ENCODE data around the gene CLEC4E. TPM values are rescaled to one million over a fixed set of nuclear protein-coding genes. Genes with fewer than 3 reads are reported as not detected.
"Not testable (repeated sequence)": the region's sequence is repeated elsewhere in the genome, so short reads cannot be mapped to it uniquely, and the experiment has no call there.

The CLEC4E gene
- total RNA-seq (2021) (not detected in 2 replicates), Bru-seq, nascent RNA (not detected), BruChase-seq, experiment 1, labeled RNA remaining after a 2-hour chase (not detected), BruChase-seq, experiment 2, labeled RNA remaining after a 6-hour chase (not detected)
- long read RNA-seq: 0 reads

DNA sequence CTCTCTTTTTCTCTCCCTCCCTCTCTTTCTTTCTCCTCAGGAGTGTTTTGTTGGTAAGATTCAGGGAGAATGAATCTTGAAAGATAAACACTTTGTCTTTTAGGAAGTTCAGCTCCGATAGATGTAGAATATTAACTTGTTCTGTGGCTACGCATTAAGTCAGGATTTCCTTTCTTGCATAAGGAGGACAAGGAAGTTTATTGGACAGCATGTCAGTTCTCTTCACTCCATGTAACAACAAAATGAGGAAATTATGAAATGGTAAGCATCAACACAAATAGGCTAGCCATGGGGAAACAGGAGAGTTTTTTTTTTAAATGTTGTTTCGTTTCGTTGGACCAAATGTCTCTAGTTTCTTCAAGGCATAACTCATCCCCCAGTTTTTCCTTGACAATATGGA is at the start of gene CLEC4E:
CLEC4E (minus strand) TSS at position 75 of the 400 bp plus-strand sequence. CDS start 108 bp downstream, outside the sequence.
- CTCF ChIA-PET; DNase-seq; H3K4me2 ChIP-seq; BruUV-seq (replicated peaks); H3K4me3 ChIP-seq; H3K9me2 ChIP-seq (ENCODE audit: insufficient read depth); H3F3A ChIP-seq (ENCODE audit: insufficient read depth, low read depth); POLR2A ChIA-PET (ENCODE audit: unreplicated experiment); H3K4me1 ChIP-seq (replicated peaks; ENCODE audit: insufficient read depth); H2AFZ ChIP-seq; H4K20me1 ChIP-seq (ENCODE audit: insufficient read depth); H3K27ac ChIP-seq; H3K9me3 ChIP-seq (ENCODE audit: insufficient read depth, low read depth); intact Hi-C loops (cut with micrococcal nuclease; ENCODE audit: unreplicated experiment); H3K36me3 ChIP-seq (ENCODE audit: low read depth); H3K79me2 ChIP-seq (ENCODE audit: low read depth): not testable (repeated sequence)
- peaks cover 10% of the 10 kb centered on the region for H3K27me3 ChIP-seq (ENCODE audit: insufficient read depth, low read depth)

DNA sequence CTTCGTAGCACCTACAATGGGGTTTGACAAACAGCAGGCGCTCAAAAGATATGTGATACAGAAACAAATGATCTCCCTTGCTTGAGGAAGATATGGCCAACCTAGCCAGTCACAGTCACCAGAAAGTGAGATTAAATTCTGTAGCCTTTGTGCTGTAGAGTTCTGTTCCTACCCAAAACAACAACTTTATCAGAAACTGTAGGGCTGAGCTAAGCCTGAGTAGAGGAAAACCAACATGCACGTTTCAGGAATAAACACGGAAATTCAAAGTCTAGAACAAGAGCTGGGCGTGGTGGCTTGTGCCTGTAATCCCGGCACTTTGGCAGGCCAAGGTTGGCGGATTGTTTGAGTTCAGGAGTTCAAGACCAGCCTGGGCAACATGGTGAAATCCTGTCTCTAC is 49.0 kb upstream of the CLEC4E start:
- no peak overlapping the region for H3K4me3 ChIP-seq

DNA sequence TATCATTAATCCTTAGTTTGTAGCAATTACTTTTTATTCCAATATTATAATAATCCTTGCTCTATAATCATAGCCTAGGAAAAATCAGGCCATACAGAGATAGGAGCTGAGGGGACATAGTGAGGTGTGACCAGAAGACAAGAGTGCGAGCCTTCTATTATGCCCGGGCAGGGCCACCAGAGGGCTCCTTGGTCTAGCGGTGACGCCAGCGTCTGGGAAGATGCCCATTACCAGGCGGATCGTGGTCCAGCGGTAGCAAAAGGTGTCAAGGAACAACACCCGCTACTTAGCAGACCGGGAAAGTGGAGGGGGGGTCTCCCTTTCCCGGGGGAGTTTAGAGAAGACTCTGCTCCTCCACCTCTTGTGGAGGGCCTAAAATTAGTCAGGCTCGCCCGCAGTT is 43.8 kb upstream of the CLEC4E start:
- intact Hi-C loops (cut with micrococcal nuclease; ENCODE audit: unreplicated experiment); POLR2A ChIA-PET (ENCODE audit: unreplicated experiment); CTCF ChIA-PET: not testable (repeated sequence)

More for the DNA sequence above, 49.0 kb upstream of the CLEC4E start:
- Histone ChIP-seq H3K9me3 (ENCODE audit: insufficient read depth, low read depth) (no peaks in the 10 kb centered on the region), H3K4me1 (replicated peaks; ENCODE audit: insufficient read depth) (no peaks in the 10 kb centered on the region), H3F3A (ENCODE audit: insufficient read depth, low read depth) (no peaks in the 10 kb centered on the region), H3K79me2 (ENCODE audit: low read depth) (no peaks in the 10 kb centered on the region), H3K27ac (no peak overlapping the region), H3K4me2 (no peak overlapping the region), H4K20me1 (ENCODE audit: insufficient read depth) (no peaks in the 10 kb centered on the region), H3K36me3 (ENCODE audit: low read depth) (no peaks in the 10 kb centered on the region), H3K27me3 (ENCODE audit: insufficient read depth, low read depth) (peaks cover 4% of the 10 kb centered on the region; the same call in 1 of the 2 replicates), H2AFZ (no peak overlapping the region), H3K9me2 (ENCODE audit: insufficient read depth) (no peaks in the 10 kb centered on the region)
- intact Hi-C loops (cut with micrococcal nuclease; ENCODE audit: unreplicated experiment): no loop called here
- CTCF ChIA-PET: no interaction called here
- POLR2A ChIA-PET (ENCODE audit: unreplicated experiment): no interaction called here
- no TSS peak for BruUV-seq (replicated peaks)
- TF ChIP-seq, protein P1, sequence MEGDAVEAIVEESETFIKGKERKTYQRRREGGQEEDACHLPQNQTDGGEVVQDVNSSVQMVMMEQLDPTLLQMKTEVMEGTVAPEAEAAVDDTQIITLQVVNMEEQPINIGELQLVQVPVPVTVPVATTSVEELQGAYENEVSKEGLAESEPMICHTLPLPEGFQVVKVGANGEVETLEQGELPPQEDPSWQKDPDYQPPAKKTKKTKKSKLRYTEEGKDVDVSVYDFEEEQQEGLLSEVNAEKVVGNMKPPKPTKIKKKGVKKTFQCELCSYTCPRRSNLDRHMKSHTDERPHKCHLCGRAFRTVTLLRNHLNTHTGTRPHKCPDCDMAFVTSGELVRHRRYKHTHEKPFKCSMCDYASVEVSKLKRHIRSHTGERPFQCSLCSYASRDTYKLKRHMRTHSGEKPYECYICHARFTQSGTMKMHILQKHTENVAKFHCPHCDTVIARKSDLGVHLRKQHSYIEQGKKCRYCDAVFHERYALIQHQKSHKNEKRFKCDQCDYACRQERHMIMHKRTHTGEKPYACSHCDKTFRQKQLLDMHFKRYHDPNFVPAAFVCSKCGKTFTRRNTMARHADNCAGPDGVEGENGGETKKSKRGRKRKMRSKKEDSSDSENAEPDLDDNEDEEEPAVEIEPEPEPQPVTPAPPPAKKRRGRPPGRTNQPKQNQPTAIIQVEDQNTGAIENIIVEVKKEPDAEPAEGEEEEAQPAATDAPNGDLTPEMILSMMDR (conservative IDR thresholded peaks at IDR 0.05): no peak
- no peak for TF ChIP-seq EZH2 (IDR thresholded peaks at IDR 0.05; ENCODE audit: low read depth)
- DNase-seq: no peak

DNA sequence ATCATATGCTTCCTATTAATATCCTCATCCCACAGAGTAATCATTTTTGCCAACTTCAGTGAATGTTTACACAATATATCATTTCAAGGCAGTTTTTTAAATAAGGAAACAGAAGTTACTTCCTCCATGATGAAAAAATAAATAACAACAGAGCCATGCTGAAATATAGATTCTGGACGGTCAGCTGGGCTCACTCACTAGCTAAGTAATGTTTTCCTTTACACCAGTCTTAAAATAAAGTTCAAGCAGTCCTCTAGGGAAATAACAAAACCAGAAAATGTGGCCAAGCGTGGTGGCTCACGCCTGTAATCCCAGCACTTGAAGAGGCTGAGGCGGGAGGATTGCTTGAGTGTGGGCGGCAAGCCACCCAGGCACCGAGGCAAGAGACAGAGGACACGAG is 43.3 kb upstream of the CLEC4E start:
- no peak overlapping the region for H3K27ac ChIP-seq
- CTCF ChIA-PET: interaction anchor here (0.6 kb wide), 1 partner anchor 22 kb away, joined by 3 read pairs; no protein-coding TSS in a partner anchor
- no peaks in the 10 kb centered on the region for H3F3A ChIP-seq (ENCODE audit: insufficient read depth, low read depth)
- peaks cover 7% of the 10 kb centered on the region; the same call in 1 of the 2 replicates for H3K27me3 ChIP-seq (ENCODE audit: insufficient read depth, low read depth)
- TF ChIP-seq EZH2 (IDR thresholded peaks at IDR 0.05; ENCODE audit: low read depth): no peak
- TF ChIP-seq, protein P1 (conservative IDR thresholded peaks at IDR 0.05): no peak
- POLR2A ChIA-PET (ENCODE audit: unreplicated experiment): no interaction called here
- no peak for DNase-seq
- no peak overlapping the region for H3K4me3 ChIP-seq
- H4K20me1 ChIP-seq (ENCODE audit: insufficient read depth): no peaks in the 10 kb centered on the region
- H3K9me3 ChIP-seq (ENCODE audit: insufficient read depth, low read depth): no peaks in the 10 kb centered on the region; the same call in 1 of the 2 replicates
- H3K36me3 ChIP-seq (ENCODE audit: low read depth): no peaks in the 10 kb centered on the region
- intact Hi-C loops (cut with micrococcal nuclease; ENCODE audit: unreplicated experiment): no loop called here
- H3K4me1 ChIP-seq (replicated peaks; ENCODE audit: insufficient read depth): no peaks in the 10 kb centered on the region
- no TSS peak for BruUV-seq (replicated peaks)
- no peak overlapping the region for H2AFZ ChIP-seq
- no peak overlapping the region for H3K4me2 ChIP-seq
- H3K9me2 ChIP-seq (ENCODE audit: insufficient read depth): no peaks in the 10 kb centered on the region
- no peaks in the 10 kb centered on the region for H3K79me2 ChIP-seq (ENCODE audit: low read depth)

More for the DNA sequence above, 43.8 kb upstream of the CLEC4E start:
- H3K36me3 ChIP-seq (ENCODE audit: low read depth); BruUV-seq (replicated peaks); H3K27me3 ChIP-seq (ENCODE audit: insufficient read depth, low read depth); H3K4me1 ChIP-seq (replicated peaks; ENCODE audit: insufficient read depth); H3K4me2 ChIP-seq; H3K9me2 ChIP-seq (ENCODE audit: insufficient read depth); H4K20me1 ChIP-seq (ENCODE audit: insufficient read depth); DNase-seq; H3K9me3 ChIP-seq (ENCODE audit: insufficient read depth, low read depth); H3K79me2 ChIP-seq (ENCODE audit: low read depth); H3K27ac ChIP-seq; H2AFZ ChIP-seq; H3F3A ChIP-seq (ENCODE audit: insufficient read depth, low read depth); H3K4me3 ChIP-seq: not testable (repeated sequence)
